ENCODE data around the gene RAB3C.

RAB3C gene

GRCh38 chr5:58891086-58891970 lies 308.5 kb downstream of the RAB3C start:
- TF ChIP-seq CTCF (IDR thresholded peaks at IDR 0.05; ENCODE audit: control extremely low read depth, extremely low read depth, low read depth, missing control alignments): peak; percentile 69
- peak; percentile 59 for DNase-seq (ENCODE audit: extremely low spot score)
- POLR2A ChIA-PET: no interaction called here
- CTCF ChIA-PET: interaction anchor here (0.6 to 8.1 kb wide), 25 partner anchors 8 to 909 kb away, joined by 3 to 90 read pairs (median 4); no protein-coding TSS in a partner anchor

DNA sequence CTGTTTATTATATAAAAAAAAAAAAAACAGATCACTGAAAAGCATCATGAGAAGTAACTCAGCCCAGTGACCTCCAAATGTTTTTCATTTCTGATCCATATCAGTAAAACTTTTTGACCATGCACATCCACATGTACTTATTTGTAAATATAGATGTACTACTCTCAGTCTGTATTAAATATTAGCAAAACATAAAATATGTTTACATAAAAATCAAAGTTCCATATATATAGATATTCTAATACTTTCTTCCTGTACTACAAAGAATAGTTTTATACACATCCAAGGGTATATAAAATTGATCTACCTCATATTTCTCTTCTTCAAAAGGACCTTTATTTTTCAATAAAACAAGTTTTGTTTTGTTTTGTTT lies 309.1 kb downstream of the RAB3C start:
- DNase-seq (ENCODE audit: extremely low spot score): no peak
- CTCF ChIA-PET: interaction anchor here (0.8 to 8.1 kb wide), 17 partner anchors 9 to 908 kb away, joined by 3 to 90 read pairs (median 5); no protein-coding TSS in a partner anchor
- no peak for TF ChIP-seq CTCF (IDR thresholded peaks at IDR 0.05; ENCODE audit: control extremely low read depth, extremely low read depth, low read depth, missing control alignments)
- POLR2A ChIA-PET: no interaction called here

DNA sequence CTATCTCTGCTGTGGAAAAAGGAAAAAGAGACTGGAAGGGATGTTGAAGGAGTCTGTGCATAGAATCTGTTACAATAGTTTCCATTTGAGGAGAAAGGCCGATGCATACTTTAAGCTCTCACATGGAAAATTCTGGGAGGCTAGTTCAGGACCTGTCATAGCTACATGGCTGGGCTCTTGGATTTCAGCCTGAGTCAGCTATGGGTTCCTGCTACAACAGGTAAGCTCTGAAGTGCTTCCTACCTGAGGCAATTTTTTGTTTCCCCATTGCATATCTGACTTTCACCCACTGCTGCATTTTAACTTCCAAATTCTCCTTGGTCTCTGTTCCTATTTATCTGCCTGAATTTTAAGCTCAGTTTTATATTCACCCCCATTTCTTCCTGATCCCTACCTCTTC lies 310.7 kb downstream of the RAB3C start:
- CTCF ChIA-PET: interaction anchor here (0.7 to 8.1 kb wide), 12 partner anchors 10 to 907 kb away, joined by 3 to 90 read pairs (median 4); no protein-coding TSS in a partner anchor
- no peak for DNase-seq (ENCODE audit: extremely low spot score)
- no peak for TF ChIP-seq CTCF (IDR thresholded peaks at IDR 0.05; ENCODE audit: control extremely low read depth, extremely low read depth, low read depth, missing control alignments)
- POLR2A ChIA-PET: no interaction called here

DNA sequence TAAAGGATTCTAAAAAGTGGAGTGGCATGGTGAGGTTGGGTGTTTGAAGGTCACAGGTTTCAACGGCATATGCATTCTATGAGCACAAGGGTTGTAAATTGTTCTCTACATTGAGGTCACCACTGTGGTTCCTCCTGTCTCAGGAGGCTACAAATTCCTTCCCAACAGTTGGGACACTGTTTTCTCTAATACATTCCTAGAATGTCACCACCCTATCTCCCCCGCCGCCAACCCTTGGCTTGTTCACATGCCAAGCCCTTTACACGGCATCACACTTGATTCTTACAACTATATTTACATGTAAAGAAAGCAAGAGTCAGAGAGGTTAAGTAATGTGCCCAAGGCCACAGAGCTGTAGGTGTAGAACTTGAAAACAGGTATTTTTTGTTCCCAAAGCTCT lies 315.1 kb downstream of the RAB3C start:
- no peak for TF ChIP-seq CTCF (IDR thresholded peaks at IDR 0.05; ENCODE audit: control extremely low read depth, extremely low read depth, low read depth, missing control alignments)
- ChIA-PET POLR2A (interaction anchor here (0.7 kb wide), 1 partner anchor 826 kb away, joined by 3 read pairs; no protein-coding TSS in a partner anchor), CTCF (interaction anchor here (8.1 kb wide), 1 partner anchor 15 kb away, joined by 90 read pairs; no protein-coding TSS in a partner anchor)
- DNase-seq (ENCODE audit: extremely low spot score): no peak

DNA sequence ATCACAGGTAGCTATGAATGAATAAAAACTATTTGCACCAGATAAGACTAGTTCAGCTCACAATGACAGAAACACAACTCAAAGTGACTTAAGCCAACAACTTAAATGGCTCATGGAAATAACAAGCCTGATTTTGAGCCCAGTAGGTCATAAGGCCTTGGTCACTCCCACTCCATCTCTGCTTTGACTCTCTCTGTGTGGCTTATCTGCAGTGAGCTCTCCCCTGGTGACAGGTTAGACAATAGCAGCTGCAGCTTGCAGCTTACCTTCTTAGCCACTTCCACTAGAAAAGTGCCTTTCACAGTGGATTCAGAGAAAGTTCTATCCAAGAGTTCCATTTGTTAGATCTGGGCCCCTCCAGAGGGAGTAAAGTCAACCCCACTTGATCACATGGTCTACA lies 315.7 kb downstream of the RAB3C start:
- CTCF ChIA-PET: interaction anchor here (8.1 kb wide), 1 partner anchor 15 kb away, joined by 90 read pairs; no protein-coding TSS in a partner anchor
- POLR2A ChIA-PET: interaction anchor here (0.5 to 0.7 kb wide), 2 partner anchors 277 to 825 kb away, joined by 3 to 6 read pairs; no protein-coding TSS in a partner anchor
- no peak for TF ChIP-seq CTCF (IDR thresholded peaks at IDR 0.05; ENCODE audit: control extremely low read depth, extremely low read depth, low read depth, missing control alignments)
- no peak for DNase-seq (ENCODE audit: extremely low spot score)

DNA sequence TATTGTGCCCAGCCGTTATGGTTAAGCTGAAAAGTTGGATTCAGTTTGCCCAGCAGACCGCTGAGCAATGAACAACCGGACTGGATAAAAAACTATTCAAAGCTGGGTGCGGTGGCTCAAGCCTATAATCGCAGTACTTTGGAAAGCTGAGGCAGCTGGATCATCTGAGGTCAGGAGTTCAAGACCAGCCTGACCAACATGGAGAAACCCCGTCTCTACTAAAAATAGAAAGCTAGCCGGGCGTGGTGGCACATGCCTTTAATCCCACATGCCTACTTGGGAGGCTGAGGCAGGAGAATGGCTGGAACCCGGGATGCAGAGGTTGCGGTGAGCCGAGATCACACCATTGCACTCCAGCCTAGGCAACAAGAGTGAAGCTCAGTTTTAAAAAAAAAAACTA lies 318.4 kb downstream of the RAB3C start:
- ChIA-PET POLR2A (no interaction called here), CTCF (interaction anchor here (0.6 to 2.9 kb wide), 2 partner anchors 9 to 1603 kb away, joined by 3 to 13 read pairs; no protein-coding TSS in a partner anchor)
- TF ChIP-seq CTCF (IDR thresholded peaks at IDR 0.05; ENCODE audit: control extremely low read depth, extremely low read depth, low read depth, missing control alignments): no peak
- no peak for DNase-seq (ENCODE audit: extremely low spot score)

Measured in GM10248 (cell line).